Measurements from ENCODE around the gene LDB2.

GRCh38 chr4:16569790-16570189 is 328.7 kb downstream of the LDB2 start:
- TF ChIP-seq POLR2A (IDR thresholded peaks at IDR 0.05; ENCODE audit: low read length) (no peak), GATA1 (IDR thresholded peaks at IDR 0.05; ENCODE audit: low read depth, low read length) (no peak)

Measured in erythroblast (primary cell).